GM12864 (cell line): ENCODE data around the gene SLAIN1.

Experiments
- DNase-seq: peaks from one replicate; pipeline ENCODE4 v3.0.0-alpha.2; 2011; ENCODE audit warnings: low read depth
- H3K4me3 ChIP-seq: 2 replicates; pipeline ENCODE4 v1.5.1; 2011; ENCODE audit warnings: mild to moderate bottlenecking, low read depth, low read length, control low read depth
- TF ChIP-seq, protein P1 (sequence below): IDR thresholded peaks from 2 replicates; pipeline ENCODE4 v1.5.1; 2011; ENCODE audit warnings: low read depth, mild to moderate bottlenecking, moderate library complexity, low read length, control low read depth, inconsistent platforms; ENCODE audit errors: missing control alignments

The SLAIN1 gene

DNA sequence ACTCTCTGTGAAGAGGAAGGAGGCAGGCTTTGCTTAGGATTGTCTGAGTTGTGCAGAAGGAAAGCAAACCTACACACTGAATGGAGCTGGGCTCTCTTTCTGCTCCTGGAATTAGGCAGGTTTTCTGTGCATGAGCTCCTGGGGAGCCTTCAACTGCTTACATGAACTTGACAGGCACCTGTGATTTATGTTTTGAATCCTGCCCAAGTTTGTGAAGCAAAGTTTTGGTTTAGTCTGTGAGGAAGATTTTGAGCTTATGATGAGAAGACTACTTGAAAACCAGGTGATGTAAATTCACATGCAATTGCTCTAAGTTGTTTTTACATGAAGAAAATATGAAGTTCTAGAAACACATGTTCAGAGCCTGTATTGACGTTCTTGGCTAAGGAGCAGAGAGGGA, 109.0 kb downstream of the SLAIN1 start:
- TF ChIP-seq, protein P1, sequence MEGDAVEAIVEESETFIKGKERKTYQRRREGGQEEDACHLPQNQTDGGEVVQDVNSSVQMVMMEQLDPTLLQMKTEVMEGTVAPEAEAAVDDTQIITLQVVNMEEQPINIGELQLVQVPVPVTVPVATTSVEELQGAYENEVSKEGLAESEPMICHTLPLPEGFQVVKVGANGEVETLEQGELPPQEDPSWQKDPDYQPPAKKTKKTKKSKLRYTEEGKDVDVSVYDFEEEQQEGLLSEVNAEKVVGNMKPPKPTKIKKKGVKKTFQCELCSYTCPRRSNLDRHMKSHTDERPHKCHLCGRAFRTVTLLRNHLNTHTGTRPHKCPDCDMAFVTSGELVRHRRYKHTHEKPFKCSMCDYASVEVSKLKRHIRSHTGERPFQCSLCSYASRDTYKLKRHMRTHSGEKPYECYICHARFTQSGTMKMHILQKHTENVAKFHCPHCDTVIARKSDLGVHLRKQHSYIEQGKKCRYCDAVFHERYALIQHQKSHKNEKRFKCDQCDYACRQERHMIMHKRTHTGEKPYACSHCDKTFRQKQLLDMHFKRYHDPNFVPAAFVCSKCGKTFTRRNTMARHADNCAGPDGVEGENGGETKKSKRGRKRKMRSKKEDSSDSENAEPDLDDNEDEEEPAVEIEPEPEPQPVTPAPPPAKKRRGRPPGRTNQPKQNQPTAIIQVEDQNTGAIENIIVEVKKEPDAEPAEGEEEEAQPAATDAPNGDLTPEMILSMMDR, result no peak
- DNase-seq, result no peak
- H3K4me3 ChIP-seq, result no peak overlapping the region

DNA sequence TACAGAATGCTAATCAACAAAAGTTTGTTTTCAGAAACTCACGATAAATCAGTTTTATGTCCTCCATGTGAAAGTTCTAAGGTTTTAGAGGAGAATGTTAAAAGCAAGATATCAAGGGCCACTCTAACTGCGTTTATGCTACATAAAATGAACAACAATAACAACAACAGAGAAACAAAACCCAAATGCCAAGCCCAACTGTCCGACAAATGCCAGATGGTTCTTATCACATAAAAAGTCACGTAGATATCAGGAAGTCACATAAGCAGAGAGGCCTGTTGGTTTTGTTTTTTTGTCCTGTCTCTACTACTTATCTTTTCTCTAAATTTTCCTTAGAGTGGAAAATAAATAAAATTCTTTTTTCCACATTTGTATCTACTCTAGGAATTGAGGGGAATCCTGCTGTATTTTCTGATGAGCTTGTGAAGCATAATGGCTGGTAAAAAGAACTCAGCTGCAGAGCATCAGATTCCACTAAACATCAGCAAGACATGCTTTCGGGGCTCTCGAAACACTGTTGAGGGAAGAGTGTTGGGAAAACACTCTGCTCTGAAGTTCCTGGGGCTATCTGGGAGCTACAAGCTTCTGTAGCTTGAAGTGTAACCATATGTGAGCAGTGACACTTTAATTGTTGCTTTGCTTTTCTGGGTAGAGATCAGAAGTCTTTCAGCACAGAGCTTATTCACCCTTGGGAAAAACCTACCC, 110.1 kb downstream of the SLAIN1 start:
- H3K4me3 ChIP-seq, result no peak overlapping the region
- TF ChIP-seq, protein P1, result no peak
- no peak for DNase-seq

DNA sequence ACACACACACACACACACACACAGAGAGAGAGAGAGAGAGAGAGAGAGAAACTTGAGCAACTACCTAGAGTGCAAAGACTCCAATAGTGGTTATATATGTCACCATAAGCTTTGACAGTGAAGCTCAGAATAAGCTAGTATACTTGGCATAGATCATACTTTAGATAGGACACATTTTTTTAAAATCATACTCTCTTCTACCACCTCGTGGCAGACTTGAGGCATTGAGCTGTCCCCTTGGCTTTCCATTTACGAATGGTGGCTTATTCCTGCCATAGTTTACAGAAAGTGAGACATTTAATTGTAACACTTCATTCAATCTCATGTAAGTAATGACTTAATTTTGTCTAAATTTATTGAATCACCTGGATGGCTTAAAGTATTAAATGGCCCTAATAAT, 112.9 kb downstream of the SLAIN1 start:
- peak; percentile 24 for DNase-seq
- TF ChIP-seq, protein P1, result peak; percentile 66
- H3K4me3 ChIP-seq, result no peak overlapping the region

DNA sequence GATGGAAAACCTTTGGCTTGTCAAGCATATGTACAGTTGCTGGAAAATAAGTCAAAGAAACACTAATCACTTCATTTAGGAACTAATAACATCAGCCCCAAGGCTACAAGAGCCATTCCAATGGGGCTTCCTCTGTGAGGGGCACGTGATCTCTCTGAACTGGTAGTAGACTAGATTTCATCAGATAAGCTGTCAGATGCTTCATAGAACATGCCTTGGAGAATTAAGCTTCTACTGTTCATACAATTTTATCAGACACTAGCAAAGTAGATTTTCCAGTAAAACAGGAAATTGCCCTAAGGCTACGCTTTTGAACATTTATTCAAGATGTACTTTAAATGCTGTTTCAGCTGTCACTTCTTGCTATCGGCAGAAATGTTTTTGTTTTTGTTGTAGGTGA, 113.4 kb downstream of the SLAIN1 start:
- TF ChIP-seq, protein P1, result no peak
- no peak for DNase-seq
- no peak overlapping the region for H3K4me3 ChIP-seq

DNA sequence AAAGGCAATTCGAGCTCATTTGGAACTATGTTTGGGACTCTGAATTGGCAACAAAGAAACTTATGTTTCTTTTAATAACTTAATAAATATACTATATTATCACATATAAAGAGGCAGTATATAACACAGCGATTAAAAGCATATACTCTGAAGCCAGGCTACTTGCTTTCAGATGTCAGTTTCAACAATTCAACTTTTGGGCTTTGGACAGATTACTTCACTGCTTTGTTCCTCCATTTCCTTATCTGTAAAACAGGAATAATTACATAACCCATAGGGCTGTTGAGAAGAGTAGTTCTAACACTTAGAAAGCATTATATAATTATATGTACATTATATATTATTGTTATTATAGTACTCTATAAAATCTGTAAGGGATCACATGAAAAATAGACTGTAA, 113.9 kb downstream of the SLAIN1 start:
- DNase-seq, result no peak
- TF ChIP-seq, protein P1, result no peak

DNA sequence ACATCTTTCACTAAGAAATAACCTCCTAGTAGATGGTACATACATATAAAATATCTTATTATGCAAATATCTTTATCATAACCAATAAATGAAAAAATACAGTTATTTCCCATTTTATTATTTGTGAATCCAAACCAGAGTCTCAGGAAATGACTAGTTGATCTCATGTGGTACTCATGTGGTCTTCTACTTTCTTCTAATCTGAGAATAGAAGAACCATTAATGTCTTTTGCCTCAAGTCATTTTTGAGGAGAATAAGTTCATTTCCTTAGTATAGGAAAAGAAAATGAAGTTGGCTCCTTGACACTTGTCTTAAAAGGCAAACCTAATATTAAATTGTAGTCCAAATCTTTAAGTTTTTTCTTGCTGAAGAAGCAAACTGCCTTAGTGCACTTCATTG, 114.5 kb downstream of the SLAIN1 start:
- TF ChIP-seq, protein P1, result no peak
- no peak for DNase-seq
- H3K4me3 ChIP-seq, result no peak overlapping the region

More for the DNA sequence above, 113.9 kb downstream of the SLAIN1 start:
- H3K4me3 ChIP-seq, result no peak overlapping the region
